ENCODE results near the gene NCF2.
"Not testable (repeated sequence)": the region's sequence is repeated elsewhere in the genome, so short reads cannot be mapped to it uniquely, and the experiment has no call there.

The NCF2 gene, protein sequence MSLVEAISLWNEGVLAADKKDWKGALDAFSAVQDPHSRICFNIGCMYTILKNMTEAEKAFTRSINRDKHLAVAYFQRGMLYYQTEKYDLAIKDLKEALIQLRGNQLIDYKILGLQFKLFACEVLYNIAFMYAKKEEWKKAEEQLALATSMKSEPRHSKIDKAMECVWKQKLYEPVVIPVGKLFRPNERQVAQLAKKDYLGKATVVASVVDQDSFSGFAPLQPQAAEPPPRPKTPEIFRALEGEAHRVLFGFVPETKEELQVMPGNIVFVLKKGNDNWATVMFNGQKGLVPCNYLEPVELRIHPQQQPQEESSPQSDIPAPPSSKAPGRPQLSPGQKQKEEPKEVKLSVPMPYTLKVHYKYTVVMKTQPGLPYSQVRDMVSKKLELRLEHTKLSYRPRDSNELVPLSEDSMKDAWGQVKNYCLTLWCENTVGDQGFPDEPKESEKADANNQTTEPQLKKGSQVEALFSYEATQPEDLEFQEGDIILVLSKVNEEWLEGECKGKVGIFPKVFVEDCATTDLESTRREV

DNA sequence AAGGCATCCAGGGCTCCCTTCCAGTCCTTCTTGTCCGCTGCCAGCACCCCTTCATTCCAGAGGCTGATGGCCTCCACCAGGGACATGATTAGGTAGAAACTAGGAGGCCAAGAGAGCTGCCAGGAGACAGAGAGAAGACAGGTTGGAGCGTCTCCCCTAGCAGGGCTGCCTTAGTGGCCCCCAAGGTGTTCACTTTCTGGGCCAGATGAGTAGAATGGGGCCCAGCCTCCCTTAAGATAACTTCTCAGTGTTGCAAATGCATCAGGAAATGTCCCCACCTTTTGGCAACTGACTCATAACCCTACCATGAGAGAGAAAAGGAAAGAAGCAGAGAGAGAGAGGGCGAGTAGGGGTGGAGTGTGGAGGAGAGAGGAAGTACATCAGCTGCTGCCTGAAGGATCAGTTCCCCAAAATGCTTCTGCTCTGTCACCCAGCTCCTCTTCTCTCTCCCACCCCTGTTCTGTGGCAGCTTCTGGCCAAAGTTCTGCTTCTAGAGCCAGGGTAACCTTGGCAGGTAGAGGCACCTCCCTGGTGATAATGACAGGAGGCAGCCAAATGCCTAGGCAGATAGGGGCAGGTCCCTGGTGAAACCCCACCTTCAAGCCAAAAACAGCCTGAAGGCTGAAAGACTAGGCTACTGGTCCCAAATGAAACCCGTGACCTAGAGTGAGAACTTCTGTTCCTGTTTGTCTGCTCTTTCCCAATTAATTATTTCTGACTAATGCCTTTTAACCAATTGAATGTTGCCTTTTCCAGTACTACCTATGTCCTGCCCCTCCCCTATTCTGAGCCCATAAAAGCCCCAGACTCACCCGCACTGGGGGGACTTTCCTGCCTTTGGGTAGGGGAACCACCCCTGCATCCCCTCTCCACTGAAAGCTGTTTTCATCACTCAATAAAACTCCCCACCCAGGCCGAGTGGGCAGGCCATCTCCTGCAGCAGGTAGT is at the start of gene NCF2:
TSS of gene NCF2 (minus strand) at position 216 of the 948 bp plus-strand sequence. CDS start at position 86, 130 bp downstream.
- DNase-seq: peak in 12 of 42 donors; percentile 23 to 57 (median 36)
- intact Hi-C loops (cut with DNase I): no loop called here

DNA sequence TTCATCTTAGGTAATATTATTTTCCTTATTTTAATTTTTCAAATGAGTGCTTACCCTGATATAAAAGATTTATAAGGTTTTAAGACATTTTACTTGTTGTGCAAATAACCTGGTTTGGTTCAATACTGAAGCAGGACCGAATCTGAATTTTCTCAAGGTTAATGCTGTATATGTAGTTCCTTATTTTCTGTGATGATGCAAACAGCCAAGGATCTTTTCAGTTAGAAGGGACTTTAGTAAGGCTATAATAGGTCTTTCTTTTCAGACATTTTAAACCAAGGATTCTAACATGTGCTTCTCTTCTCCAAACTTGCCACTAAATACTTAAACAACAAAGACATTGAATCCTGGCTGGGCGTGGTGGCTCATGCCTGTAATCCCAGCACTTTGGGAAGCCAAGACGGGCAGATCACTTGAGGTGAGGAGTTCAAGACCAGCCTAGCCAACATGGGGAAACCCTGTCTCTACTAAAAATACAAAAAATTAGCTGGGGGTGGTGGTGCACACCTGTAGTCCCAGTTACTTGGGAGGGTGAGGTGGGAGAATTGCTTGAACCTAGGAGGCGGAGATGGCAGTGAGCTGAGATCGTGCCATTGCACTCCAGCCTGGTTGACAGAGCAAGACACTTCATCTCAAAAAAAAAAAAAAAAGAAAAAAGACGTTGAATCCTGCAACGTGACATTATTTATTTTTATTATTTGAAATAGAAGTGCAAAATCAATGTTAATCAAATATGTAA is 48.6 kb upstream of the NCF2 start:
- DNase-seq: no peak
- intact Hi-C loops (cut with DNase I): loop anchor here (10.0 kb wide), 1 partner anchor 166 kb away; the partner anchor contains the start of gene RGL1

DNA sequence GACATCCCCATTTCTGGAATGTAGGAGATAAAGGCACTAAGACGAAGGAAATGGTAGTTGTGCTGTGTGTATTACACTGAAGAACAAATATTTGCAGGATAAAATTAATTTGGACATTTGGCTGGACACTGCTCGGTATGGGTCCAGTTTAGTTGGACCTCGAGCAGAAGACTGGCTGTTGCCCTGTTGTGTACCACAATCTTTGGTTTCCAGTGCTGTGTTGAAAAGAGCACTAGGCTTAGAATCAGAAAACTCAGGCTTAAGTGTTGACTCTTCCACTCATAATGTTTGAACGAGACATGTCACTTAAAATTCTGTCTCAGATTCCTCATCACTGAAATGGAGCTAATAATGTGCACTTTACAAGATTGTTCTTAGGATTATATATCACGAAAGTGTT is 46.5 kb upstream of the NCF2 start:
- intact Hi-C loops (cut with DNase I): loop anchor here (10.0 kb wide), 1 partner anchor 168 kb away; the partner anchor contains the start of gene RGL1
- no peak for DNase-seq

DNA sequence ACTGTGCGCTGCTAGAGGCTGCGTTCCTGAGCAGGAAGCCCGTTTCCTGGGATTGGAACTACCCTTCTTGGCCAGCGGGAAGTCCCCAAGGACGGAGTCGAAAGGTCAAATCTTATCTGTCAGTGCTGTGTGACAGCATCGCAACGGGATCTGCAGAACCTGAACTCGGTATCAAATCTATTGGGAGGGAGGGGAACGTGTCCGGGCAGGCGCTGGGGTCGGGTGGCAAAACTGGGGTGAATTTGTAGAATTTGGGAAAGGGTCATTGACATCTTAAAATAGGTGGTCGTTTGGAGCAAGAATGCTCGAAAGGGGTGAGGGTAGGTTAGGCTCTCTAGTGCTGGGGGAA is 46.0 kb upstream of the NCF2 start:
- no peak for DNase-seq
- intact Hi-C loops (cut with DNase I): loop anchor here (10.0 kb wide), 1 partner anchor 168 kb away; the partner anchor contains the start of gene RGL1

DNA sequence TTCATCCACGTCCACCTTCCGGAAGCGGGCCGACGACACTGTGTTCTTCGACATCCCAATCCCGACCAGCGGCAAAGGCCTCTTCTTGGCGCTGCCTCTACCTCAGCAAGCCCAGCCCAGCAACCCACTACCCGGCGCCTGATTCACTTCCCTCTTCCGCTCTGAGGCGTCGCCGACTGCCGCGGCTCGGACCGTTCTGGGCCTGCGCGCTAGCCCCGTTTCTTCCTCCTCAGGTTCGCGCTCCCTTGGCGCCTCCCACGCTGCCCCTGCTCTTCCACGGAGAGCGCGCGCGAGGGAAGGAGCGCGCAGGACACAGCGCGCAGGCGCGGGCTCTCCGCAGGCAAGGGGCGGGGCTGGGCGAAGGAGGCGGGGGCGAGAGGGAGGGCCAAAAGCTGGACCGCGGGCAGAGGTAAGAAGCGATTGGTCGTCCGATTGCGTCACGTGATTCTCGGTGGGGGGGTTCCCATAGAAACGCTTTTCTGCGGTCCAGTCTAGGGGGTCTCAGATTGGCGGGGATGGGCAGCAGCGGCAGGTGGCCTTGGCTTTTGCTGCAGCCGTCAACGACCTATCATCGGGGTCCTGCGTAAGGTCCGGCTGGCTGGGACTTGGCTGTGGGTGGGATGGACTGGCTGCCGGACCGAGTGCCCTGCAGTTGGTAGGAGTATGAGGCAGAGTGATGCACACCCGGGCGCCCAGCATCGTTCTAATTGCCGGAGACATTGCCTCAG is 45.5 kb upstream of the NCF2 start, which contains the start of gene ARPC5:
TSS of gene ARPC5 (minus strand) at position 178 of the 728 bp plus-strand sequence. CDS start at position 54, 124 bp downstream.
- intact Hi-C loops (cut with DNase I): loop anchor here (10.0 kb wide), 1 partner anchor 169 kb away; the partner anchor contains the start of gene RGL1

DNA sequence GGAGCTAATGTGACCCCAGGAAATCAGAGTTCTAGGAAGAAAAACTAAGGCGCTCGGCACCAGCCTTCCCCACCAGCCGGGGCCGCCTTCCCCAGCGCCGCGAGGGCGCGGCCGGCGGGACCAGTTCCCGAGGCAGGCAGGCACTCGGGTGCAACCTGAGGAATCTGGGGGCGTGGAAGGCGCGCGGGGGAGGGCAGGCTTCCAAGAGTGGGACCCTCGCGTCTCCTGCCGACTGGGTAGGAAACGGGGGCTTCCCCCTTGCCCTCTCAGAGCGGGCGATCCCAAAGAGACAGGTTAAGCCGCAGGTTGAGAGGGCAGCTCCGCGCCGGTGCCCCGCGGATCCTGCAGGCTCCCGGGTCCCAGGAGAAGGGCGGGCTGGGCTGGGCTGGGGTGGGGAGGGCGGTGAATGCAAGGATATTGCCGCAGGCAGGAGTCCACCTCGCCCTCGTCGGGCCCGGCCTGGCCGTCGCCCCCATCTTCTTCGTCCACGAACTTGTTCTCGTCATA is 44.9 kb upstream of the NCF2 start:
- DNase-seq: peak in 41 of 42 donors; percentile 18 to 74 (median 54)
- intact Hi-C loops (cut with DNase I): loop anchor here (10.0 kb wide), 1 partner anchor 170 kb away; the partner anchor contains the start of gene RGL1

More for the DNA sequence above, 45.5 kb upstream of the NCF2 start, which contains the start of gene ARPC5:
- peak; percentile 93 to 99 (median 98) for DNase-seq

DNA sequence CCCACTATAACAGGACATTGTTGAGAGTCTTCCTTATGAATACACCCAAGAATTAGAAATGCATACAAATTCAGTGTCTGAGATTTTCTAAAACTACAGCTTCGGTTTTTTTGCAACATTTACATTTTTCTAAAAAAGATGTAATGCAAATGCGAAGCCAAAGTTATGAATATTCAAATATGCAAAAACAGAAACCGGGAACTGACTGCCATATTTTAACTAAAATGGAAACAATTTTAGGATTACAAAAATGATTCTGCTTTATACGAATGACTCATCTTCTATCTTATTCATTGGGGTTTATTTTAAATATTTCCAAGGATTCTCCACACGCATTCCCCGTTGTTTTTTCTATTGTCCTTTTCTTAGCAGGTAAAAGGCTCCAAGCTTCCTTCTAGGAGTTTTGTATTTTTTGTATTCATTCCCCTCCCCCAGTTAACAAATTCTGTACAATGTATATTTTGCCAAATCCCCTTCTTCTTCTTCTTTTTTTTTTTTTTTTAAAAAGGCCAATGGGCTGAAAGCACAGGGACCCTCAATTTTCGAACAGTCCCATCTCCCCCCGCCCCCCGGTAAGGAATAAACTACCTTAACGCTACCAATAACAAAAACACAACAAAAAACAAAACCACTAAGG is 44.3 kb upstream of the NCF2 start:
- DNase-seq: no peak
- intact Hi-C loops (cut with DNase I): loop anchor here (10.0 kb wide), 1 partner anchor 170 kb away; the partner anchor contains the start of gene RGL1

DNA sequence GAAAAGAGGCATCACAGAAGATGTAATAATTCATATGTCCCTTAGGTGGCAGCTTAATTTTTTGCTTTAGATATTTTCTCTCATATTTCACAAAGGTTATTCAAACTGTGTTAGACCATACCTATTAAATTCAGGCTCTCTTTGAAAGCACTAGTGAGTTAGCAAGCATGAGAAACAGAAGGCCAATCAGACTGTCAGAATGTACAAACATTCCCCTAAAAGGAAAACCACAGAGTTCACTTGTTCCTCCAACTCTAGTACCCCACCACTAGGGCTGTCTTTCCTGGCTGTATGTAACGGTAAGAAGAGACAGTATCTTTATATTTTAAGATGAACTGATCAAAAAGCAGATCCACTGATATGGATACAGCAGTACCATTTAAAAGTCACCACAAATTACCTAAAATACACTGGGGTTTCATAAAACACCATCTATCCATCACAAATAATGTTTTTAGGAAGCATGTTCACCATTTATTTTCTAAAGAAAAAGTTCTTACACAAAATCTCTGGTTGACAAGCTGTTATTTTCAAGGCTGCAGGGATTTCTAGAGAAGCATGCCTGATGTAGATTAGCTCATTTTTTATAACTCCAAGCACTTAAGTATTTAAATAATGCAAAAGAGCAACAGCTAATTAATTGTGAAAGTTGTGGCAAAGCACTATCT is 43.6 kb upstream of the NCF2 start:
- intact Hi-C loops (cut with DNase I): loop anchor here (10.0 kb wide), 1 partner anchor 171 kb away; the partner anchor contains the start of gene RGL1
- DNase-seq: peak in 10 of 42 donors; percentile 21 to 77 (median 46)

DNA sequence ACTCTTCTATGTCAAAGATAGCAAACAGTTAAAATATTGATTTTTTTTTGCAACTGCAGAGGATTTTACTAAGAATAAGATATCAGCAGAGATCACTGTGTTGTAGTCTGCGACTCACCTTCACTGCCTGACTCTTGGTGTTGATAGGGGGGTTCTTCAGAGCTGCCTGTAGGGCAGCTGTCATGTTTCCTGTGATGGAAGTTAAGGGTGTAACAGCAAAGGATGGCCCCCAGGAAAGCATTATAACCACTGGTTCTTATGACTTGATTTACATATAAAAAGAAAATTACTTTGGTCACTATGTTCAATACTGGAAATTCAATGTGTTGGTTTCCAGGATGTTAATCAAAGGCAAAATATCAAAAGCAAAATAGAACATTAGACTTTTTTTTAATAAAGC is 42.7 kb upstream of the NCF2 start:
- intact Hi-C loops (cut with DNase I): loop anchor here (10.0 kb wide), 1 partner anchor 172 kb away; the partner anchor contains the start of gene RGL1
- no peak for DNase-seq

DNA sequence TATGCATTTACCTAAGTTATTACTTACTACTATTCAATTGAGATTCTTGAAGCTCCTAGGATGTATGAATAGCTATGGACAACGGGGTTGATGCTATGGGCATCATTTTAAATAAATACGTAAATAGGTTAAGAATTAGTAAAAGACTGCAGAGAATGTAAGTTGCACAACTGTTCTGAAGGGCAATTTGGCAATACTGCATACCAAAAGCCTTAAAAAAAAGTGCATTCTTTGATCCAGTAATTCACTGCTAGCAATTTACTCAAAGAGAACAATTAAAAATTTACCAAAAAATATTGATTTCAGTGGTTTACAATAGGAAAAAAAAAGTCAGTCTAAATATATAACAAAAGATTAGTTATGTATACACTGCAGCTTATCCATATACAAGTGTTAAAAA is 41.9 kb upstream of the NCF2 start:
- DNase-seq: no peak
- intact Hi-C loops (cut with DNase I): loop anchor here (10.0 kb wide), 1 partner anchor 173 kb away; the partner anchor contains the start of gene RGL1

DNA sequence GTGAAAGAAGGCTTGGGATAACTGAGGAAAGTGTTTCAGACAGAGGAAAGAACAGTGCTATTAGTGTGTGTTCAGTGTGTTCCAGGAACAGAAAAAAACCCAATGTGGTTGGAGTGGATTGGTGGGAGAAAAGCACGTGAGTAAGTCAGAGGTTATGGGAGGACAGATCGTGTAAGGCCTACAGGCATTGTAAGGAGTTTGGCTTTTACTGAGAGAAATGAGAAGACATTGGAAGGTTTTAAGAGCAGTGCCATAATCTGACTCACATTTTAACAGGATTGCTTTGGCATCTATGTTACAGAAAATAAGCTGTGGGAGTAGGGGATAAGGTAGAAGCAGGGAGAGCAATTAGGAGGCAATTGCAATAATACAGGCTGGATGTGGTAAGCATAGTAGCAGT is 40.5 kb upstream of the NCF2 start:
- intact Hi-C loops (cut with DNase I): loop anchor here (10.0 kb wide), 1 partner anchor 174 kb away; the partner anchor contains the start of gene RGL1
- DNase-seq: peak in 10 of 42 donors; percentile 28 to 63 (median 47)

DNA sequence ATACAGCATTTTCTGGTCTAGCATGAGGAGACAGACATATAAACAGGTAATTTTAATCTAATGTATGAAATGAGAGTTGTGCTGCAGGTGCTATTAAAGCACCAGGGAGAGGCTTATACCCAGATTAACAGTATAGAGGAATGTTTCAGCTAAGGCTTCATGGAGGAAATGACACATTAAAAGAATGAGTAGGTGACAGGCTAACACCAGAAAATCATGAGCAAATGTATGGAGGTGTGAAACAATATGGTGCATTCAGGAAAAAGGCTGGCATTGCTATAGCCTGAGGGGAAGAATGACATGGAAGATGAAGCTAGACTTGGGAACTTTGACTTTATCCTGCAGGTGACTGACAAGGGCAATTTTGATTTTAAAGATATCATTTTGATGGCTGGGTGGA is 38.3 kb upstream of the NCF2 start:
- intact Hi-C loops (cut with DNase I): loop anchor here (5.0 kb wide), 1 partner anchor 156 kb away; the partner anchor contains the start of gene SMG7
- DNase-seq: no peak

DNA sequence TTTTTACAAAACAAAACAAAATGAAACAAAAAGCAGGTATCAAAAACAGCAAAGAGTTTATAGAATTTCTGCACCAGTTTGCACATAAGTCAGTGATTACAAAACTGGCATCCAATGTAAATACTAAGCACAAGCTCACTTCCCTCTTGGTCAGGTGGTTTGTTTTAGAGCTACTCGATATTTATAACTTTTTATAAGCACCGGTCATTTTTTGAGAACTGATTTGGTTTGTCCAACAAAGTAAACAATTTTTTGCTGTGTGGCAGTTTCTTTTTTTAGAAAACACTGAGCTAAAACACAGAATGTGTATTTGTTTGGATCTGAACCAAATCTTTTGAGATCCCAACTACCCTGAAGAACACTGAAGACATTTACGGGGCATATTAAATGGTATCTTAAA is 36.0 kb upstream of the NCF2 start:
- intact Hi-C loops (cut with DNase I): loop anchor here (5.0 kb wide), 1 partner anchor 154 kb away; the partner anchor contains the start of gene SMG7
- DNase-seq: not testable (repeated sequence)

DNA sequence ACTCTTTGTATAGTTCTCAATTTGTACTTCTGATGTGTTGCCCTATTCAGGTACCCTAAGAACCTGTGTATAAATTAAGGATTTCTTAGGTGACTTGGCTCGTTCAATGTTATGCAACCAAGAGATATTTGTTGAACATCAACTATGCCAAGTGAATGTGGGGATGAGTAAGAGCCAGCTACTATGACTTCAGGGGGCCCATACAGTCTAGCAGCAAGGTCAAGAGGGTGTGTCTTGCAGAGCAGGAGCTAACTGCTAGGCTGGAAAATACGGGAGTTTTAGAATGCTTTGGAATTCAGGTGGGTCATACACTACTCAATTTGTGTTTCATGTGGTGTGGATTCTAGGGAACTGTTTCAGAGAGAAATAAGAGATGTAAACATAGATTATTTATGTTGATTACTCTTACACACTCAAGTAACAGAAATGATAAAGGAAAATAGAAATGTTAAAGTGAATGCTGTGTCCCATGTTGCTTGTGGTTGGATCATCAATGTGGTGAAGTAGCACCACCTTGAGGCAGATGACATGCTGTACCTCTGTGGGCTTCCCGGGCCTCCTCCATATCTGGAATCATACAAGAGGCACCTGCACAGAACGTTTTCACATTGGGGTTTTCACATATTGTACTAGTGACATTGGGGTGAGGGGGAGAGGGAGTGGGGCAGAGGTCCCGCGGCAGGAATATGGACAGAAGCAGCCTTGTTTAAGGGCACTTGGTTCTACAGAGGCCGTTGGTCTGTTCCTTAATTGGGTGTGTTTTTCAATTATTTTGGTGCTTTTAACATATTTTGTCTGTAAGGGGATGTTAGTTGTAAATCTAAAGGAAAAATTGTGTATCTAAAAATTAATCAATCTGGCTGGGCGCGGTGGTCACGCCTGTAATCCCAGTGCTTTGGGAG is 32.9 kb upstream of the NCF2 start:
- peak in 41 of 42 donors; percentile 30 to 83 (median 66) for DNase-seq
- intact Hi-C loops (cut with DNase I): no loop called here

DNA sequence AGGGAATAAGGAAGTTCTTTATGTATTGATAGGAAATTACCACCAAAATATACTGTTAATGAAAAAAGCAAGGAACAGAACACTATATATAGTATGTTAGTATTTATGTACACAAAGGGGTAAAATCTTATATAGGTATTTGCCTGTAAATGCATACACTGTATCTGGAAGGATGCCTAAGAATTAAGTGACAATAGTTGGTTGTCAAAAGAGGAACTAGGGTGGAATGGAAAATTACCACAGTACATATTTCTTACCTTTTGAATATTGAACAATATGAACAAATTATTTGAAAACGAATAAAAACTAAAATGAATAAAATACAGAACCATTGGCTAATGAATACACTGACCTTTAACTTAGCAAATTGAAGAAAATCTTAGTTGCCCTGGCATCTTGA is 31.8 kb upstream of the NCF2 start:
- intact Hi-C loops (cut with DNase I): no loop called here
- DNase-seq: no peak

Data from head of caudate nucleus (tissue), 42 donors.